ENCODE data around the gene PTPRN2.
A peak's percentile ranks its signal among the peaks of the same experiment; 100 is the strongest.

PTPRN2 gene

GRCh38 chr7:158030566-158030965 lies 557.1 kb downstream of the PTPRN2 start:
- no peak for DNase-seq

- DNase-seq, result no peak
Observed at GRCh38 chr7:158030071-158030470, 557.6 kb downstream of the PTPRN2 start.

- no peak for DNase-seq
Observed at GRCh38 chr7:158029509-158029908, 558.1 kb downstream of the PTPRN2 start.

GRCh38 chr7:158028971-158029370 lies 558.7 kb downstream of the PTPRN2 start:
- no peak for DNase-seq

GRCh38 chr7:158028290-158028941 lies 559.2 kb downstream of the PTPRN2 start:
- no peak for DNase-seq

- DNase-seq, result no peak
Observed at GRCh38 chr7:158027646-158028045, 560.0 kb downstream of the PTPRN2 start.

GRCh38 chr7:158026636-158027265 lies 560.9 kb downstream of the PTPRN2 start:
- no peak for DNase-seq

- no peak for DNase-seq
Observed at GRCh38 chr7:158025686-158026600, 561.7 kb downstream of the PTPRN2 start.

GRCh38 chr7:158024881-158025280 lies 562.7 kb downstream of the PTPRN2 start:
- no peak for DNase-seq

- DNase-seq, result no peak
Observed at GRCh38 chr7:158024351-158024715, 563.3 kb downstream of the PTPRN2 start.

GRCh38 chr7:158023681-158024350 lies 563.8 kb downstream of the PTPRN2 start:
- DNase-seq, result no peak

- DNase-seq, result no peak
Observed at GRCh38 chr7:158023157-158023556, 564.5 kb downstream of the PTPRN2 start.

GRCh38 chr7:158022601-158023000 lies 565.0 kb downstream of the PTPRN2 start:
- DNase-seq, result no peak

- no peak for DNase-seq
Observed at GRCh38 chr7:158021836-158022235, 565.8 kb downstream of the PTPRN2 start.

GRCh38 chr7:158020706-158021095 lies 566.9 kb downstream of the PTPRN2 start:
- no peak for DNase-seq

- DNase-seq, result no peak
Observed at GRCh38 chr7:158019726-158020705, 567.6 kb downstream of the PTPRN2 start.

GRCh38 chr7:158018971-158019645 lies 568.5 kb downstream of the PTPRN2 start:
- no peak for DNase-seq

GRCh38 chr7:158018098-158018762 lies 569.4 kb downstream of the PTPRN2 start:
- no peak for DNase-seq

- DNase-seq, result peak; percentile 74
Observed at GRCh38 chr7:158017111-158018097, 570.2 kb downstream of the PTPRN2 start.
